HCT116 (cell line): Measurements from ENCODE around the gene AMER3. TPM values are rescaled to one million over a fixed set of nuclear protein-coding genes. Genes with fewer than 3 reads are reported as not detected.

Source experiments
- ATAC-seq: fragments of 200-7000 bp; cut with Tn5 transposase; 2 replicates; pipeline ENCODE4 v1.9.1; 2020; ENCODE audit warnings: mild to moderate bottlenecking, moderate library complexity
- BruUV-seq: library from RNA; stranded (reverse); fragments of 400-500 nt; replicated peaks from 2 replicates; lab custom pipeline; 2021; lab: Mats Ljungman, UMichigan
- CTCF ChIA-PET: fragments of 300-600 bp; sonication (Branson Sonifier 250); formaldehyde crosslinking; loops from one replicate; lab custom pipeline; 2021; ENCODE audit warnings: antibody characterized with exemption; lab: Charles Lee
- POLR2A ChIA-PET: fragments of 300-600, 350-600 bp; sonication (Branson Sonifier 250); formaldehyde crosslinking; loops from one replicate; lab custom pipeline; 2021; ENCODE audit warnings: antibody characterized with exemption; lab: Charles Lee
- RAD21 ChIA-PET, 2 experiments: fragments of 300-600 bp; sonication (Branson Sonifier 250); formaldehyde crosslinking; loops; one replicate each; lab custom pipeline; 2023; ENCODE audit warnings: low total read pairs in 2 of 2; ENCODE audit not compliant: uncharacterized antibody in 2 of 2, unreplicated experiment in 2 of 2, low non-redundant PET in 1 of 2; lab: Charles Lee
- DNase-seq: peaks from one replicate; pipeline ENCODE4 v3.0.0-alpha.2; 2010; ENCODE audit warnings: low read depth, low spot score
- H2AFZ ChIP-seq: fragments of 200-600 bp; shearing (Covaris generic), sonication (generic); 2 replicates; pipeline ENCODE4 v1.6.1; 2017; ENCODE audit warnings: low read depth, mixed run types, mixed read lengths, antibody characterized with exemption, low read length; ENCODE audit not compliant: poor library complexity, severe bottlenecking
- H3K27ac ChIP-seq: 2 replicates; pipeline ENCODE4 v1.5.1; 2012; ENCODE audit warnings: low read depth, low read length
- H3K27me3 ChIP-seq: fragments of 200-600 bp; sonication (generic); 2 replicates; pipeline ENCODE4 v1.6.1; 2016; ENCODE audit warnings: mixed run types, low read length, mixed read lengths; ENCODE audit not compliant: insufficient read depth
- H3K36me3 ChIP-seq, 2 experiments: fragments of 200-500 bp in 1 of 2; fragments of 200-600 bp in 1 of 2; sonication (Bioruptor generic) in 1 of 2; sonication (generic) in 1 of 2; 2 replicates each; pipeline versions ENCODE4 v1.5.1 to v1.6.1; 2014 to 2016; ENCODE audit warnings: low read length in 2 of 2, inconsistent platforms in 1 of 2, mixed read lengths in 1 of 2, mixed run types in 1 of 2; ENCODE audit not compliant: insufficient read depth in 2 of 2, control insufficient read depth in 1 of 2
- H3K4me1 ChIP-seq, 2 experiments: fragments of 200-600 bp in 1 of 2; sonication (generic) in 1 of 2; 2 replicates each; pipeline versions ENCODE4 v1.5.1 to v1.6.1; 2012 to 2017; ENCODE audit warnings: low read length in 2 of 2, inconsistent platforms in 1 of 2, mild to moderate bottlenecking in 1 of 2, mixed read lengths in 1 of 2, mixed run types in 1 of 2, moderate library complexity in 1 of 2; ENCODE audit not compliant: insufficient read depth in 2 of 2, control insufficient read depth in 1 of 2
- H3K4me2 ChIP-seq: fragments of 200-600 bp; sonication (generic); 2 replicates; pipeline ENCODE4 v1.6.1; 2017; ENCODE audit warnings: mixed run types, low read length, mixed read lengths
- H3K4me3 ChIP-seq, 2 experiments: fragments of 200-600 bp in 1 of 2; sonication (generic) in 1 of 2; replicated peaks in 1 of 2; 2 replicates each; pipeline ENCODE4 v1.5.1; 2011 to 2016; ENCODE audit warnings: low read length in 2 of 2, control low read depth in 1 of 2, low read depth in 1 of 2, mild to moderate bottlenecking in 1 of 2, mixed read lengths in 1 of 2, mixed run types in 1 of 2
- H3K79me2 ChIP-seq: fragments of 200-600 bp; sonication (generic); 2 replicates; pipeline ENCODE4 v1.6.1; 2017; ENCODE audit warnings: mild to moderate bottlenecking, mixed run types, low read length, moderate library complexity, mixed read lengths; ENCODE audit not compliant: insufficient read depth
- H3K9ac ChIP-seq: fragments of 200-600 bp; sonication (generic); 2 replicates; pipeline ENCODE4 v1.6.1; 2016; ENCODE audit warnings: low read length, mixed read lengths
- H3K9me2 ChIP-seq: fragments of 200-600 bp; sonication (generic), shearing (Covaris generic); 2 replicates; pipeline ENCODE4 v1.6.1; 2017; ENCODE audit warnings: mixed run types, mild to moderate bottlenecking, moderate library complexity; ENCODE audit not compliant: insufficient read depth
- H3K9me3 ChIP-seq, 2 experiments: fragments of 200-500 bp in 1 of 2; fragments of 200-600 bp in 1 of 2; sonication (Bioruptor generic) in 1 of 2; sonication (generic) in 1 of 2; 2 replicates each; pipeline ENCODE4 v1.6.1; 2014 to 2017; ENCODE audit warnings: low read length in 2 of 2, mixed read lengths in 2 of 2, inconsistent platforms in 1 of 2, low read depth in 1 of 2, mild to moderate bottlenecking in 1 of 2, mixed run types in 1 of 2, moderate library complexity in 1 of 2; ENCODE audit not compliant: control insufficient read depth in 1 of 2, insufficient read depth in 1 of 2
- H4K20me1 ChIP-seq: fragments of 200-600 bp; sonication (generic), shearing (Covaris generic); 2 replicates; pipeline ENCODE4 v1.6.1; 2017; ENCODE audit warnings: mixed run types, mild to moderate bottlenecking, moderate library complexity; ENCODE audit not compliant: insufficient read depth
- CEBPB ChIP-seq: IDR thresholded peaks from 2 replicates; pipeline ENCODE4 v1.6.1; 2012; ENCODE audit warnings: low read depth
- EGR1 ChIP-seq: IDR thresholded peaks from 2 replicates; pipeline ENCODE4 v1.6.1; 2012; ENCODE audit warnings: low read depth
- ELF1 ChIP-seq: IDR thresholded peaks from 2 replicates; pipeline ENCODE4 v1.6.1; 2012; ENCODE audit warnings: low read depth, borderline replicate concordance
- EZH2 ChIP-seq: fragments of 200-600 bp; sonication (generic); IDR thresholded peaks from 2 replicates; pipeline ENCODE4 v1.6.1; 2017; ENCODE audit warnings: antibody characterized with exemption, mixed run types
- EZH2phosphoT487 ChIP-seq: fragments of 200-600 bp; IDR thresholded peaks from 2 replicates; pipeline ENCODE4 v1.6.1; 2018; ENCODE audit warnings: antibody characterized with exemption, borderline replicate concordance
- FOSL1 ChIP-seq: IDR thresholded peaks from 2 replicates; pipeline ENCODE4 v1.6.1; 2012; ENCODE audit warnings: low read depth
- JUND ChIP-seq: IDR thresholded peaks from 2 replicates; pipeline ENCODE4 v1.6.1; 2012
- MAX ChIP-seq: IDR thresholded peaks from 2 replicates; pipeline ENCODE4 v1.6.1; 2012
- POLR2A ChIP-seq: IDR thresholded peaks from 2 replicates; pipeline ENCODE4 v1.7.0; 2011; ENCODE audit warnings: borderline replicate concordance; ENCODE audit not compliant: insufficient read depth, insufficient read length; ENCODE audit errors: extremely low read depth
- POLR2AphosphoS5 ChIP-seq: IDR thresholded peaks from 2 replicates; pipeline ENCODE4 v1.6.1; 2011; ENCODE audit warnings: mild to moderate bottlenecking, low read depth, low read length, moderate library complexity
- RAD21 ChIP-seq: IDR thresholded peaks from 2 replicates; pipeline ENCODE4 v1.6.1; 2012; ENCODE audit warnings: low read depth, mild to moderate bottlenecking
- REST ChIP-seq: IDR thresholded peaks from 2 replicates; pipeline ENCODE4 v1.6.1; 2012; ENCODE audit warnings: low read depth
- SIN3A ChIP-seq: IDR thresholded peaks from 2 replicates; pipeline ENCODE4 v1.6.1; 2012; ENCODE audit warnings: low read depth
- SP1 ChIP-seq: IDR thresholded peaks from 2 replicates; pipeline ENCODE4 v1.6.1; 2012; ENCODE audit warnings: low read depth
- SRF ChIP-seq: IDR thresholded peaks from 2 replicates; pipeline ENCODE4 v1.6.1; 2012; ENCODE audit warnings: low read depth
- TCF7L2 ChIP-seq: IDR thresholded peaks from 2 replicates; pipeline ENCODE4 v1.7.0; 2011; ENCODE audit warnings: borderline replicate concordance, inconsistent platforms; ENCODE audit not compliant: insufficient read depth, insufficient read length; ENCODE audit errors: extremely low read depth
- YY1 ChIP-seq: IDR thresholded peaks from 2 replicates; pipeline ENCODE4 v1.6.1; 2011; ENCODE audit warnings: low read length, low read depth, moderate library complexity, mild to moderate bottlenecking; ENCODE audit not compliant: insufficient replicate concordance; ENCODE audit errors: extremely low read depth
- ZFX ChIP-seq: fragments of 450-650 bp; IDR thresholded peaks from 2 replicates; pipeline ENCODE4 v1.6.1; 2017
- intact Hi-C: fragments of 100-400 bp; cut with micrococcal nuclease; formaldehyde crosslinking; loops from 2 replicates; pipeline ENCODE4 v1.10.0; 2022
- total RNA-seq: library from RNA; stranded (reverse); gene quantifications from one replicate; pipeline ENCODE4 v1.2.1, GENCODE V29; 2021; ENCODE audit not compliant: unreplicated experiment
- TF ChIP-seq, protein P1 (sequence below): IDR thresholded peaks from 2 replicates; pipeline ENCODE4 v1.6.1; 2012

AMER3 gene
- total RNA-seq, 1 experiment from 2014 or later = not detected

DNA sequence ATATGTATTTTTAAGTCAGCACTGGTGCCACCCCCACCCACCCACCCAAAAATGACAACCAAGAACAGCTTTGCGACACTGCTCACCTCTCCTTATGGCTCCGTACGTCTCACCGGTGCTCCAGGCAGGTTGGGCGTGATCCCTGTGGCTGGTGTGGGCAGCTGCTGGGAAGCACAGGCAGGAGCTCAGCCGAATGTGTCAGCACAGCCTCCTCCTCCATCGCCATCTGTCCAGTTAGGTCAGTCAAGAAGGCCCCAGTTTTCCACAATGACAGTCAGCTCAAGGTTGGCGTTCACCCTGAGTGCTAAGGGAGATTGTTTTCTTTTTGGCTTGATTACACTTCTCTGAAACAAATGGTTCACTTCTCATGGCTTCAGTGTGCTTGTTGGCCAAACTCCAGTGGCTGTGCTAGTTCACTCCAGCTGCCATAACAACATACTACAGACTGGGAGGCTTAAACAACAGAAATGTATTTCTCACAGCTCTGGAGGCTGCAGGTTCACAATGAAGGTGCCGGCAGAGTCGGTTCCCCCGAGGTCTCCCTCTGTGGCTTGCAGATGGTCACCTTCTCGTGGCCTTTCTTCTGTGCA lies 30.2 kb downstream of the AMER3 start:
- H3K36me3 ChIP-seq = no peaks in the 10 kb centered on the region
- intact Hi-C loops = no loop called here
- no peak overlapping the region for H3K27ac ChIP-seq
- no peak overlapping the region for H3K4me2 ChIP-seq
- H4K20me1 ChIP-seq = no peaks in the 10 kb centered on the region
- no peak for TF ChIP-seq RAD21
- no peak for TF ChIP-seq EZH2
- no peak for TF ChIP-seq FOSL1
- TF ChIP-seq REST = no peak
- TF ChIP-seq POLR2AphosphoS5 = no peak
- TF ChIP-seq, protein P1, sequence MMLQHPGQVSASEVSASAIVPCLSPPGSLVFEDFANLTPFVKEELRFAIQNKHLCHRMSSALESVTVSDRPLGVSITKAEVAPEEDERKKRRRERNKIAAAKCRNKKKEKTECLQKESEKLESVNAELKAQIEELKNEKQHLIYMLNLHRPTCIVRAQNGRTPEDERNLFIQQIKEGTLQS = no peak
- no peak for TF ChIP-seq EGR1
- no peak for TF ChIP-seq TCF7L2
- no peak for TF ChIP-seq YY1
- no peak for TF ChIP-seq SP1
- no peak for TF ChIP-seq JUND
- TF ChIP-seq POLR2A = no peak
- TF ChIP-seq ZFX = no peak
- no peak for TF ChIP-seq SIN3A
- no peak for TF ChIP-seq EZH2phosphoT487
- TF ChIP-seq MAX = no peak
- no peak for TF ChIP-seq SRF
- no peak for TF ChIP-seq ELF1
- TF ChIP-seq CEBPB = no peak
- BruUV-seq = no TSS peak
- no peaks in the 10 kb centered on the region for H3K9me3 ChIP-seq
- no peaks in the 10 kb centered on the region for H3K27me3 ChIP-seq
- no peaks in the 10 kb centered on the region for H3K79me2 ChIP-seq
- H2AFZ ChIP-seq = no peak overlapping the region
- H3K9me2 ChIP-seq = no peaks in the 10 kb centered on the region
- ChIA-PET CTCF (no interaction called here), POLR2A (no interaction called here), RAD21 (no interaction called here)
- H3K4me3 ChIP-seq = no peak overlapping the region
- no peak for ATAC-seq
- H3K9ac ChIP-seq = no peak overlapping the region
- no peaks in the 10 kb centered on the region for H3K4me1 ChIP-seq
- no peak for DNase-seq
